Esophagus muscularis mucosa (tissue), 4 donors: Measurements from ENCODE around the gene APBA3.

Experiments
- CTCF ChIP-seq, 3 experiments: fragments of 200-600 bp in 2 of 3; fragments of 450-650 bp in 1 of 3; sonication (generic) in 2 of 3; IDR thresholded peaks; one replicate each; pipeline ENCODE4 v1.5.1; 2017 to 2019; ENCODE audit warnings: antibody characterized with exemption in 3 of 3, mild to moderate bottlenecking in 2 of 3, moderate library complexity in 1 of 3
- EP300 ChIP-seq: sonication (generic); formaldehyde crosslinking; IDR thresholded peaks from one replicate; pipeline ENCODE4 v1.6.1; 2017; ENCODE audit warnings: antibody characterized with exemption
- POLR2A ChIP-seq: fragments of 450-650 bp; IDR thresholded peaks from one replicate; pipeline ENCODE4 v1.6.1; 2017; ENCODE audit warnings: antibody characterized with exemption, moderate library complexity, mild to moderate bottlenecking, low read depth
- POLR2AphosphoS5 ChIP-seq, 2 donors: sonication (generic); formaldehyde crosslinking; IDR thresholded peaks; one replicate each; pipeline ENCODE4 v1.6.1; 2017; ENCODE audit warnings: antibody characterized with exemption in 2 of 2

GRCh38 chr19:3751236-3751635 lies 10.3 kb downstream of the APBA3 start:
- TF ChIP-seq CTCF (IDR thresholded peaks at IDR 0.05) (no peak), POLR2A (no peak), EP300 (no peak), POLR2AphosphoS5 (IDR thresholded peaks at IDR 0.05) (no peak)
